Activated CD4-positive, alpha-beta T cell treated with anti-CD3 and anti-CD28 coated beads, Interleukin-2, amount 50 U/mL, for 16 hours (primary cell): Measurements from ENCODE around the gene GASK1A.
"Not testable (repeated sequence)": the region's sequence is repeated elsewhere in the genome, so short reads cannot be mapped to it uniquely, and the experiment has no call there.

ENCODE experiments used
- DNase-seq: peaks from one replicate; pipeline ENCODE4 v3.0.0-alpha.2; 2020

GASK1A gene

DNA sequence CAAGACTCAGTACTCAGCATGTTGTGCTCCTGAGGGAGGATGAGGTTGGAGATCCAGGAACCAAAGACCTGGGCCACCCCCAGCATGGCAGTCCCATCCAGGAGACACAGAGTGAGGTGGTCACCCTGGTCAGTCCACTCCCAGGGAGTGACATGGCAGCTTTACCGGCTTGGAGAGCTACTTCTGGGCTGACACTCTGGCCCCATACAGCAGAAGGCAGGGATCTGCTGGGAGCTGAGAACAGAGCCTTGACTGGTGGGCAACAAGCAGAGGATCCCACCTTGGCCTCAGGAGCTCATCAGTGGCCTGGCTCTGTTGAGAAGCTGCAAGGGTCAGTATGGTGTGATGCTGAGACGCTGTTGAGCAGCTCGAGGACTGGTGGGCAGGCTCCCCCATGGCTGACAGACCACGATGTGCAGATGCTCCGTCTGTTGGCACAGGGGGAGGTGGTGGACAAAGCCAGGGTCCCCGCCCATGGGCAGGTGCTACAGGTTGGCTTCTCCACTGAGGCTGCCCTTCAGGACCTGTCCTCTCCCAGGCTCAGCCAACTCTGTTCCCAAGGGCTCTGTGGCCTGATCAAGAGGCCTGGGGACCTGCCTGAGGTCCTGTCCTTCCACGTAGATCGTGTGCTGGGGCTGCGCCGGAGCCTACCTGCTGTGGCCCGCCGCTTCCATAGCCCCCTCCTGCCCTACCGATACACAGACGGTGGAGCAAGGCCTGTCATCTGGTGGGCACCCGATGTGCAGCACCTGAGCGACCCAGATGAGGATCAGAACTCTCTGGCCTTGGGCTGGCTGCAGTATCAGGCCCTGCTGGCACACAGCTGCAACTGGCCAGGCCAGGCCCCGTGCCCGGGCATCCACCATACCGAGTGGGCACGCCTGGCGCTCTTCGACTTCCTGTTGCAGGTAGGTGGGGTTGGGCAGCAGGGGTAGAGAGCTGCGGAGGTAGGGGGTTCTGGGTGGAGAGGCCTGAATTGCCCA, 53.8 kb downstream of the GASK1A start:
- DNase-seq, result no peak

DNA sequence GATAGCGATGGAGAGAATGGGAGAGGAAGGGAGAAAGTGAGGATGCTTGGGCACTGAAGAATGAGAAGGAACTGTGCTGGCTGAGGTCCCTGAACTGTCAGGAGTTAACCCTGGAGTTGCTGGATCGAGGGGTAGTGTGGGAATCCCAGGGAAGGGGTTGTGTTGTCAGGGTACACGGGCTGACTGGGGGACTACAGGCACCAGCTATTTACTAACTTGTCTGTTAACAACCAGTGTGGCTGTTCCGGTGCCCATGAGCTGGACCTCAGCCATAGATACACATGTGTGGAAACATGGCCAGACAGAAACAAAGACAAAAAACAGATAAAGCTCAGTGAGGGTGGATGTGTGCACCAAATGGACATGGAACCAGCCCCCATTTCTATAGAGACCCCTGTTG, 55.1 kb downstream of the GASK1A start:
- DNase-seq, result no peak

DNA sequence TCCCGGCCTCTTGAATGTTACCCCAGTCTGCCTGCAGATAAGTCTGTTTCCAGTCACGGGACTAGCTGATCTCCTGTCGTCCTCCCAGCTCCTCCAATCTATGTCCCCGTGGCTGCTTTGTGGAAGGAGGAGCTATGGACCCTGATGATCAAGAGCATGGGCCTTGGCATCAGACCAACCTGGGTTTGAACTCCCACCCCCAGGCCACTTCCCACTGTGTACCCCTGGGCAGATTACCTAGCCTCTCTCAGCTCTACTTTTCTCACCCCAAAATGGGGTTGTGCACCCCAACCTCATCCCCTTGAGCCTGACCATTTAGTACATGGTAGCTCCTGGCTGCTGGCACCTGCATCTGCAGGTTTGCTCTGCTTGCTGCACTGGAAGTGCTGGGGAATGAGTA, 55.8 kb downstream of the GASK1A start:
- no peak for DNase-seq

DNA sequence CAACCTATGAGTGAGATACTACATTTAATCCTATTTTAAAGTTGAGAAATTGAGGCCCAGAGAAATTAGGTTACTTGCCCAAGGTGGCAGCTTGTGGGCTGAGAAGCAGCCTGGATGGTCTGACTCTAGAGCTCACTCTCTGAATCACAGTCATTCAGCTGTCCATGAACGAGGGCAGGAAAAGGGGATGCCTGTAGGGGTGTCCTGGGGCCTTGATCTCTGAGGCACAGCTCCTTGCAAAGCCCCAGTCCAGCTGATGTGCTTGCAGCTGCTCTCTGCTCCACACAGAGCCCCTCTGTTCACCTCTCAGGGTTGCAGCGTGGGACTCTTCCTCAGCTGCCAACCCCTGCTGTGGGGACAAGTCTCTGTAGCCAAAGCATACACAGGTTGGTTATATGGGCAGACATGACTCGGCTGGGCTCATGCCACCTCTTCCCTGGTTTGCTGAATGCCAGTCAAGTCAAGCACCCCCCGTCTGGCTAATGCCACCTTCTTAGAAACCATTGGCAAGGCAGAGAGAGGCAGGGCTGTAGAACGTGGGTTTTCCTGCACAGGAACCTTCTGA, 56.8 kb downstream of the GASK1A start:
- DNase-seq, result no peak

DNA sequence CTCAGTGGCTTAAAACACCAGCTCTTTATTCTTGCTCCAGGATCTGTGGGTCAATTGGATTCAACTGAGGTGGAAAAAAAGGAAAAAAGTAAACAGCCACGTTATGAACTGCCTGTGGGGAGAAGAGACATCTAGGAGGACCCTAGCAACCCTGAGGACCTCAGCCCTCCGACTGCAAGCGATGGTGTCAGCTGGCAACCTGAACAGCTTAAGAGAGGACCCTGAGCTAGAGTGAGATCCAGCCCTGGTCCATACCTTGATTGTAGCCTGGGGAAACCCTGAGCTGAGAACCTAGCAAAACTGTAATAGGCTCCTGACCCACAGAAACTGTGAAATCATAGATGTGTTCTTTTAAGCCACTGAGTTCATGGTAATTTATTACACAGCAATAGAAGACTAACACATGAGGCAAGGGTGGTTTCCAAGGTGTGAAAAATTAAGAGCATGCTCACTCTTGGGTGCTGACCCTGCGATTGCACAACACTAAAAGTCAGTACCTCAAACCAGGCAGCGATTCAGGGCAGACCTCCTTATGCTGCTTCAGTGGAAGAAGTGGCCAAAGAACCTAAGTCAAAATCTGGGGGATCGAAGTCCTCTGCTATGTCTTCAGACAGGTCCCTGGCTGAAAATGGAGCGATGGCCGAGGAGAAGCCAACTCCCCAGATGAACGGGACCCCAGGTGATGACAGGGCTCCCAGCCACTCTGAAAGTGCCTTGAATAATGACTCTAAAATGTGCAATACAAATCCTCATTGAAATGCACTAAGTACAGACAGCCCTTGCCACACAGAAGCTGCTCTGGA, 57.7 kb downstream of the GASK1A start:
- no peak for DNase-seq

GRCh38 chr3:43038010-43038409, 58.9 kb downstream of the GASK1A start:
- peak; percentile 26 for DNase-seq

GRCh38 chr3:43041517-43041916, 62.4 kb downstream of the GASK1A start:
- DNase-seq, result no peak

- no peak for DNase-seq
Measured at GRCh38 chr3:43043071-43043766, 64.1 kb downstream of the GASK1A start.

DNA sequence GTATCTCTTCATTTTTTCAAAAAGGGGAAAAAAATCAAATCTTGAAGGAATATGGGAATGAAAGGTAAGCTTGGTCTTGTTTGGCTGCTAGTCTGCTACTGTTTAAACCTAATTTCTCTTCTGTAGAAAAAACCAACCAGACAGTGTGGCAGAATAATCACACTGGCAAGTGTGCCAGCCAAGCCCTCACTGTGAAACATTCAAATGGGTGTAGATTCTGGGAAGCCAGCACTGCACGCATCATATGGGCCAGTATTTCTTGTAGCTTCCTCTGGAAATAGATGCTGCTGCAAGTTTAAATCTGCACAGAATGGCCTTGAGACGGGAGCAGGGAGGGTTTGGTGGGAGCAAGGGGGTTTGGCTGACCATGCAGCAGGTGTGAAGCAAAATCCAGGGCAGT, 64.7 kb downstream of the GASK1A start:
- no peak for DNase-seq

DNA sequence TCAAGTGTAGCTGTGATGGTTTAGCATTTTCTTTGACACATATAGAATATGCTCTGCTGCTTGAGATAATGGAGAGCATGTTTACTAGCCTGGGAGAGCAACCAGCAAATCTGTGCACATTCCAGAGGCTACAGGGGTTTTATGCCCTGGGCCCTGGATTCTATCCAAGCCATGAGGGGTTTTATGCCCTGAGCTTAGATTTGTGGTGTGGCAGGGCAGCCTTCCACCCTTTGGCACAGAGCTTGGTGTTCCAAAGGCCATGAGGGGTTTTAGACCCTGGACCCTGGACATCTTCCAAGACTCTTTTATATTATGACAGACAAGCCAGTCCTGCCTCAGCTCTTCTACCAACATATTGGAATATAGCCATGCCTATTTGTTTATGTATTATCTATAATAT, 66.0 kb downstream of the GASK1A start:
- not testable (repeated sequence) for DNase-seq

- DNase-seq, result no peak
Measured at GRCh38 chr3:43046583-43046982, 67.5 kb downstream of the GASK1A start.

DNA sequence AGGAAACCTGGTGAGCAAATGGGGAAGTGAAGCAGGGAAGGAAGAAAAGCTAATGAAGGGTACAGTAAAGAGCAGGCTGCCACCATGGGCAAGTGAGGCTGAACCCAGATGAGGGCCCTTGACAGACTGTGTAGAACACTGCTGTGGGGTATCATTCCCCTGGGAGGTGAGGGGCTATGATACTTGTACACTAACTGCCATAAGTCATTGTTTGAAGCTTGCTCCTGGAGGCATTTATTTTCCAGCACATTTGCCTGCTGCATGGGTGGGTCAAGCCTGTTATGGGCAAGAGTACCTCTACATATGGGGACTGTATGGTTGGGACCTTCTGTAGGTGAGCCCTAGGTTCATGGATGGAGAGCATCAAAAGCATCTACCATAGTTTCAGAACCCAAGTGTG, 69.4 kb downstream of the GASK1A start:
- DNase-seq, result no peak

DNA sequence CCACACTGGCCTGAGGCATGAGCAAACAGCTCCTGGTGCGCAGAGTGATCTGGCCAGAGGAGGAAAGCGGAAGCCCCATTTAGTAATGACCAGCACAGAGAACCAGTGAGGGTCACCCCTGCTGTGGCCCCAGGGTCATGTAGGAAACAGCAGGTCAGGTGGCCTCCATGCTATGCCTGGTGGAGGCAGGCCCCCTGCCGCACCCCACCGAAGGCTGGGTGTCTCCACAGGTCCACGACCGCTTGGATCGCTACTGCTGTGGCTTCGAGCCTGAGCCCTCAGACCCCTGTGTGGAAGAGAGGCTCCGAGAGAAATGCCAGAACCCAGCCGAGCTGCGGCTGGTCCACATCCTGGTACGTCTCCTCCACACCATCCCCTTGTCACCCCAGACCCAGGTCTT, 74.2 kb downstream of the GASK1A start:
- DNase-seq, result no peak

GRCh38 chr3:43054754-43055153, 75.6 kb downstream of the GASK1A start:
- no peak for DNase-seq

GRCh38 chr3:43055393-43055792, 76.3 kb downstream of the GASK1A start:
- DNase-seq, result no peak

GRCh38 chr3:43055806-43056770, 77.0 kb downstream of the GASK1A start:
- DNase-seq, result no peak

- DNase-seq, result no peak
Measured at GRCh38 chr3:43059456-43059855, 80.3 kb downstream of the GASK1A start.

- DNase-seq, result no peak
Measured at GRCh38 chr3:43061101-43061895, 82.2 kb downstream of the GASK1A start.

- no peak for DNase-seq
Measured at GRCh38 chr3:43062040-43062563, 83.0 kb downstream of the GASK1A start.

DNA sequence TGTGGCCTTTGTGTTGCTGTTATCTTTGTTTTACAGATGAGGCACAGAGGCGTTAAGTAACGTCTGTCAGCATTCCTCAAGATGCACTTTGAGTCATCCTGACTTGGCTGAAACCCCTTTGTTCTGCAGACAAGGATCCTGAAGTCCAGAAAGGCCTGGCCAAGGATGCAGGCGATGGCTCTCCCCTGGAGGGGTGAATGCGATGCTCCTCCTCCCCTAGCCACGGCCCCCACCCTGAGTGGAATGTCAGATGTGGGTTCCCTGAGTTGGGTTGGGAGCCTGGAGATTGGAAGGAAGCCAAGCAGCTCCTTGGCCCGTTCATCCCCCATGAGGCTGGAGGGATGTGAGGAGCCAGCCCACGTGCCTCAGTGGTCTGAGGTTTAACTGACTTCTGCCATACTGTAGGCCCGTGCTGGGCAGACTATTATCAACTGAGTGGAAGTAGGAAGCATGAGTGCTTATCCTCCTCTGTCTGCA, 83.5 kb downstream of the GASK1A start:
- DNase-seq, result no peak
